ENCODE results near the gene GIMAP1. TPM values are rescaled to one million over a fixed set of nuclear protein-coding genes. Genes with fewer than 3 reads are reported as not detected.

Gene GIMAP1
- total RNA-seq, 1 donor from 2014 or later = not detected

- Mint-ChIP-seq H3K9me3 (no peaks in the 10 kb centered on the region), H3K27ac (no peak overlapping the region), H3K27me3 (peaks cover 81% of the 10 kb centered on the region), H3K36me3 (no peaks in the 10 kb centered on the region), H3K4me3 (no peak overlapping the region), H3K4me1 (ENCODE audit: unreplicated experiment) (no peaks in the 10 kb centered on the region)
- DNase-seq (ENCODE audit: extremely low spot score, unreplicated experiment) = no peak
- TF ChIP-seq, protein P1, sequence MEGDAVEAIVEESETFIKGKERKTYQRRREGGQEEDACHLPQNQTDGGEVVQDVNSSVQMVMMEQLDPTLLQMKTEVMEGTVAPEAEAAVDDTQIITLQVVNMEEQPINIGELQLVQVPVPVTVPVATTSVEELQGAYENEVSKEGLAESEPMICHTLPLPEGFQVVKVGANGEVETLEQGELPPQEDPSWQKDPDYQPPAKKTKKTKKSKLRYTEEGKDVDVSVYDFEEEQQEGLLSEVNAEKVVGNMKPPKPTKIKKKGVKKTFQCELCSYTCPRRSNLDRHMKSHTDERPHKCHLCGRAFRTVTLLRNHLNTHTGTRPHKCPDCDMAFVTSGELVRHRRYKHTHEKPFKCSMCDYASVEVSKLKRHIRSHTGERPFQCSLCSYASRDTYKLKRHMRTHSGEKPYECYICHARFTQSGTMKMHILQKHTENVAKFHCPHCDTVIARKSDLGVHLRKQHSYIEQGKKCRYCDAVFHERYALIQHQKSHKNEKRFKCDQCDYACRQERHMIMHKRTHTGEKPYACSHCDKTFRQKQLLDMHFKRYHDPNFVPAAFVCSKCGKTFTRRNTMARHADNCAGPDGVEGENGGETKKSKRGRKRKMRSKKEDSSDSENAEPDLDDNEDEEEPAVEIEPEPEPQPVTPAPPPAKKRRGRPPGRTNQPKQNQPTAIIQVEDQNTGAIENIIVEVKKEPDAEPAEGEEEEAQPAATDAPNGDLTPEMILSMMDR (conservative IDR thresholded peaks at IDR 0.05) = no peak
Observed at GRCh38 chr7:150738591-150739001, 22.2 kb downstream of the GIMAP1 start.

GRCh38 chr7:150739033-150739432, 22.6 kb downstream of the GIMAP1 start:
- no peaks in the 10 kb centered on the region for H3K9me3 Mint-ChIP-seq
- no peak overlapping the region for H3K27ac Mint-ChIP-seq

GRCh38 chr7:150740053-150740452, 23.6 kb downstream of the GIMAP1 start:
- no peaks in the 10 kb centered on the region for H3K4me1 Mint-ChIP-seq (ENCODE audit: unreplicated experiment)
- H3K4me3 Mint-ChIP-seq = no peak overlapping the region
- DNase-seq (ENCODE audit: extremely low spot score, unreplicated experiment) = no peak
- H3K27me3 Mint-ChIP-seq = peaks cover 78% of the 10 kb centered on the region
- TF ChIP-seq, protein P1 (conservative IDR thresholded peaks at IDR 0.05) = no peak
- H3K27ac Mint-ChIP-seq = no peak overlapping the region
- H3K36me3 Mint-ChIP-seq = no peaks in the 10 kb centered on the region
- no peaks in the 10 kb centered on the region for H3K9me3 Mint-ChIP-seq

More at GRCh38 chr7:150739033-150739432, 22.6 kb downstream of the GIMAP1 start:
- Mint-ChIP-seq H3K4me3 (no peak overlapping the region), H3K36me3 (no peaks in the 10 kb centered on the region), H3K4me1 (ENCODE audit: unreplicated experiment) (no peaks in the 10 kb centered on the region), H3K27me3 (peaks cover 78% of the 10 kb centered on the region)
- TF ChIP-seq, protein P1 (conservative IDR thresholded peaks at IDR 0.05) = no peak
- DNase-seq (ENCODE audit: extremely low spot score, unreplicated experiment) = no peak

DNA sequence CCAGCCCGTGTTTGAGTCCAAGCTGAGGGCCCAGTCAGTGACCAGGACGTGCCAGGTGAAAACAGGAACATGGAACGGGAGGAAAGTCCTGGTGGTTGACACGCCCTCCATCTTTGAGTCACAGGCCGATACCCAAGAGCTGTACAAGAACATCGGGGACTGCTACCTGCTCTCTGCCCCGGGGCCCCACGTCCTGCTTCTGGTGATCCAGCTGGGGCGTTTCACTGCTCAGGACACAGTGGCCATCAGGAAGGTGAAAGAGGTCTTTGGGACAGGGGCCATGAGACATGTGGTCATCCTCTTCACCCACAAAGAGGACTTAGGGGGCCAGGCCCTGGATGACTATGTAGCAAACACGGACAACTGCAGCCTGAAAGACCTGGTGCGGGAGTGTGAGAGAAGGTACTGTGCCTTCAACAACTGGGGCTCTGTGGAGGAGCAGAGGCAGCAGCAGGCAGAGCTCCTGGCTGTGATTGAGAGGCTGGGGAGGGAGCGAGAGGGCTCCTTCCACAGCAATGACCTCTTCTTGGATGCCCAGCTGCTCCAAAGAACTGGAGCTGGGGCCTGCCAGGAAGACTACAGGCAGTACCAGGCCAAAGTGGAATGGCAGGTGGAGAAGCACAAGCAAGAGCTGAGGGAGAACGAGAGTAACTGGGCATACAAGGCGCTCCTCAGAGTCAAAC, 26.0 kb downstream of the GIMAP1 start:
- no peaks in the 10 kb centered on the region for H3K4me1 Mint-ChIP-seq (ENCODE audit: unreplicated experiment)
- no peak for DNase-seq (ENCODE audit: extremely low spot score, unreplicated experiment)
- H3K27me3 Mint-ChIP-seq = peaks cover 74% of the 10 kb centered on the region
- H3K36me3 Mint-ChIP-seq = no peaks in the 10 kb centered on the region
- no peaks in the 10 kb centered on the region for H3K9me3 Mint-ChIP-seq
- H3K4me3 Mint-ChIP-seq = no peak overlapping the region
- TF ChIP-seq, protein P1 (conservative IDR thresholded peaks at IDR 0.05) = no peak
- H3K27ac Mint-ChIP-seq = no peak overlapping the region

DNA sequence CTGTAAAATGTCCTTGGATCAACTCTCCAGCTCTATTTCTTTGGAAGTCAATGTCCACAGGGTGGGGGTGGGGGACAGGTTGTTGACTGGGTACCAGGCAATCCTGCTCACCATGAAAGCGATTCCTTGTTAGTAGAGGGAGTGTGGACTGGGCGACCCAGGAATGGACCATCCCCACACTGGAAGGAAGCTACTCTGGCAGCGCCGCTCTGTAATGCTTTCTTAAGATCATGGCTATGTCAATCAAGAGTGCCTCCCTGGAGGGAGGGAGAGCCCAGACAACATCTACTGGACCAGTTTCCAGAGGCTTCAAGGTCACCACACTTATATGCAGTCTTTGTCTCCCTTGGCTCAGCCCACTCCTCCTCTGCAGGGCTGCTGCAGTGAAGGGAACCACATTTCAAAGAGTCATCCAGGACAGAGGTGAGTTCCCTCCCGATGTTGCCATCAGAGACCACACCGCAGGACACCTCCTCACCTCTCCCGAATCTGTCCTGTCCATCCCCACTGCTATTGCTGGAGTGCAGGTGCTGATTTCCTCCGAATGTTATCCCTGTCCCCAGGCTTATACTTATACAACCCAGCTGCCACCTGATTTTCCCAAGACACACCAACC, 27.7 kb downstream of the GIMAP1 start:
- TF ChIP-seq, protein P1 (conservative IDR thresholded peaks at IDR 0.05) = no peak
- peaks cover 66% of the 10 kb centered on the region for H3K27me3 Mint-ChIP-seq
- H3K4me3 Mint-ChIP-seq = no peak overlapping the region
- H3K27ac Mint-ChIP-seq = no peak overlapping the region
- DNase-seq (ENCODE audit: extremely low spot score, unreplicated experiment) = no peak
- no peaks in the 10 kb centered on the region for H3K4me1 Mint-ChIP-seq (ENCODE audit: unreplicated experiment)
- no peaks in the 10 kb centered on the region for H3K36me3 Mint-ChIP-seq
- H3K9me3 Mint-ChIP-seq = no peaks in the 10 kb centered on the region
